ENCODE data around the gene CEP55. TPM values are rescaled to one million over a fixed set of nuclear protein-coding genes. Genes with fewer than 3 reads are reported as not detected.

CEP55 gene
- total RNA-seq, 2 experiments from 2014 or later = 44.6 to 45.0 TPM

DNA sequence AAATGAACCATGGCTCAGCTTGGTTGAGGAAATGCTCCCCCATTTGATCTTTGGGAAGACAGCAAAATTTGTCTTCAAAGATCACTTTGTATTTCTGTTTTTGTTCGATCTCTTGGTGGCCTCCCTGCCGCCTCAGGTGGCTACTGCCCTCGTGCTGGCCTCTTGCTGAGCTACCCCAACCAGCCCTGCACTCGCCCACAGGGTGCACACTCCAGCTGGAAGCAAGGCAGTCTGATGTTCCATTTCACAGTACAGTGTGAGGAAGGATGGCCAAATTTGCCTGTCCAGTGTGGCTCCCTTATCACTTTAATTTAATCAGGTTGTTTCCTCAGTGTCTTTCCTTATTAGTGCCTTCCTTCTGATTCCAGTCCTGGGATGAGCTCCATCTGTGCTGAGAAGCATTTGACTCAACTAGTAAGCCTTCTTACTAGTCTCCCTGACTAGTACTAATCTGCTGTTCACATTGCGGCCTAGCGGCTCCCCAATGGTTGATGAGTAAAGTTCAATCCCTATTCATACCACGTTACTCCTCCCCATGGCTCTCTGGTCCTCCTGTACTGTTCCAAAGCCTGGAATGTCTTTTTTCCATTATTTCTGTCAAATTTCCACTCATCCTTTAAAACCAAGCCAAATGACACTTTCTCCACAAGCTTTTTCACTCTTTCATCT is 22.5 kb upstream of the CEP55 start:
- DNase-seq (no peak), ATAC-seq (no peak)
- ChIA-PET POLR2A (interaction anchor here (1.2 kb wide), 1 partner anchor 8 kb away, joined by 4 read pairs; the partner anchor contains the start of gene MYOF), CTCF (interaction anchor here (1.3 to 21.5 kb wide), 3 partner anchors 9 to 95 kb away, joined by 4 to 595 read pairs (median 12); partner anchors contain the start of gene MYOF)
- Mint-ChIP-seq H3K4me3 (no peak overlapping the region), H3K4me1 (ENCODE audit: low read depth) (peaks cover 3% of the 10 kb centered on the region), H3K9me3 (no peaks in the 10 kb centered on the region), H3K27ac (no peak overlapping the region), H3K27me3 (no peaks in the 10 kb centered on the region), H3K36me3 (ENCODE audit: low read depth) (no peaks in the 10 kb centered on the region)
- intact Hi-C loops (cut with micrococcal nuclease) = no loop called here
- TF ChIP-seq, protein P1, sequence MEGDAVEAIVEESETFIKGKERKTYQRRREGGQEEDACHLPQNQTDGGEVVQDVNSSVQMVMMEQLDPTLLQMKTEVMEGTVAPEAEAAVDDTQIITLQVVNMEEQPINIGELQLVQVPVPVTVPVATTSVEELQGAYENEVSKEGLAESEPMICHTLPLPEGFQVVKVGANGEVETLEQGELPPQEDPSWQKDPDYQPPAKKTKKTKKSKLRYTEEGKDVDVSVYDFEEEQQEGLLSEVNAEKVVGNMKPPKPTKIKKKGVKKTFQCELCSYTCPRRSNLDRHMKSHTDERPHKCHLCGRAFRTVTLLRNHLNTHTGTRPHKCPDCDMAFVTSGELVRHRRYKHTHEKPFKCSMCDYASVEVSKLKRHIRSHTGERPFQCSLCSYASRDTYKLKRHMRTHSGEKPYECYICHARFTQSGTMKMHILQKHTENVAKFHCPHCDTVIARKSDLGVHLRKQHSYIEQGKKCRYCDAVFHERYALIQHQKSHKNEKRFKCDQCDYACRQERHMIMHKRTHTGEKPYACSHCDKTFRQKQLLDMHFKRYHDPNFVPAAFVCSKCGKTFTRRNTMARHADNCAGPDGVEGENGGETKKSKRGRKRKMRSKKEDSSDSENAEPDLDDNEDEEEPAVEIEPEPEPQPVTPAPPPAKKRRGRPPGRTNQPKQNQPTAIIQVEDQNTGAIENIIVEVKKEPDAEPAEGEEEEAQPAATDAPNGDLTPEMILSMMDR (IDR thresholded peaks at IDR 0.05) = no peak

- Mint-ChIP-seq H3K9me3 (no peaks in the 10 kb centered on the region), H3K27ac (no peak overlapping the region), H3K4me1 (ENCODE audit: low read depth) (peaks cover 3% of the 10 kb centered on the region), H3K27me3 (no peaks in the 10 kb centered on the region), H3K4me3 (no peak overlapping the region), H3K36me3 (ENCODE audit: low read depth) (no peaks in the 10 kb centered on the region)
- ChIA-PET CTCF (interaction anchor here (1.3 to 21.5 kb wide), 2 partner anchors 36 to 96 kb away, joined by 4 to 595 read pairs; no protein-coding TSS in a partner anchor), POLR2A (interaction anchor here (0.6 kb wide), 1 partner anchor 175 kb away, joined by 3 read pairs; no protein-coding TSS in a partner anchor)
- TF ChIP-seq, protein P1 (IDR thresholded peaks at IDR 0.05) = no peak
- no peak for ATAC-seq
- intact Hi-C loops (cut with micrococcal nuclease) = no loop called here
- DNase-seq = no peak
Observed at GRCh38 chr10:93475227-93475626, 21.2 kb upstream of the CEP55 start.

GRCh38 chr10:93475871-93476270 is 20.5 kb upstream of the CEP55 start:
- ATAC-seq (no peak), DNase-seq (no peak)
- no peaks in the 10 kb centered on the region for H3K9me3 Mint-ChIP-seq
- H3K36me3 Mint-ChIP-seq (ENCODE audit: low read depth) = no peaks in the 10 kb centered on the region
- H3K4me1 Mint-ChIP-seq (ENCODE audit: low read depth) = peaks cover 4% of the 10 kb centered on the region
- CTCF ChIA-PET = interaction anchor here (0.6 to 21.5 kb wide), 2 partner anchors 35 to 97 kb away, joined by 3 to 595 read pairs; no protein-coding TSS in a partner anchor
- POLR2A ChIA-PET = no interaction called here
- H3K27me3 Mint-ChIP-seq = peaks cover 2% of the 10 kb centered on the region
- intact Hi-C loops (cut with micrococcal nuclease) = no loop called here
- H3K27ac Mint-ChIP-seq = no peak overlapping the region
- H3K4me3 Mint-ChIP-seq = no peak overlapping the region
- TF ChIP-seq, protein P1 (IDR thresholded peaks at IDR 0.05) = no peak

GRCh38 chr10:93476756-93477155 is 19.7 kb upstream of the CEP55 start:
- ATAC-seq = no peak
- Mint-ChIP-seq H3K9me3 (no peaks in the 10 kb centered on the region), H3K36me3 (ENCODE audit: low read depth) (no peaks in the 10 kb centered on the region), H3K4me1 (ENCODE audit: low read depth) (peaks cover 10% of the 10 kb centered on the region), H3K27me3 (peaks cover 8% of the 10 kb centered on the region), H3K4me3 (no peak overlapping the region), H3K27ac (no peak overlapping the region)
- no peak for DNase-seq
- POLR2A ChIA-PET = no interaction called here
- intact Hi-C loops (cut with micrococcal nuclease) = no loop called here
- TF ChIP-seq, protein P1 (IDR thresholded peaks at IDR 0.05) = no peak
- CTCF ChIA-PET = interaction anchor here (21.5 kb wide), 1 partner anchor 98 kb away, joined by 595 read pairs; no protein-coding TSS in a partner anchor

DNA sequence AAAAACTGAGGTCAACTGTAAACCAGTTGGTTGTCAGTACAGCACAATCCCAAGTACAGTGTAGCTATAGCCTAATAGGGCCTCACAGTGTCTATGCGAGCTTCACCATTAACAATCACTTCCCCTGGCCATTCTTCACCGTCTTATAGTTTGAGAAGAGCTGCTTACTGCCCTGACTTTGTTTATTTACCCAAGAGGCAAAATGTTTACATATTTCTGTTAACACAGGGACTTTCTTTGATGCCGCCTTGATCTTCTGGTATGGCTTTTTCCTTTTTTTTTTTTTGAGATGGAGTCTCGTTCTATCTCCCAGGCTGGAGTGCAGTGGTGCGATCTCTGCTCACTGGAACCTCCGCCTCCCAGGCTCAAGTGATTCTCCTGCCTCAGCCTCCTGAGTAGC is 17.5 kb upstream of the CEP55 start:
- peaks cover 11% of the 10 kb centered on the region for H3K27me3 Mint-ChIP-seq
- no peaks in the 10 kb centered on the region for H3K36me3 Mint-ChIP-seq (ENCODE audit: low read depth)
- TF ChIP-seq, protein P1 (IDR thresholded peaks at IDR 0.05) = no peak
- DNase-seq = no peak
- ChIA-PET POLR2A (no interaction called here), CTCF (interaction anchor here (21.5 kb wide), 1 partner anchor 100 kb away, joined by 595 read pairs; no protein-coding TSS in a partner anchor)
- H3K27ac Mint-ChIP-seq = no peak overlapping the region
- H3K9me3 Mint-ChIP-seq = no peaks in the 10 kb centered on the region
- no peak for ATAC-seq
- H3K4me1 Mint-ChIP-seq (ENCODE audit: low read depth) = peaks cover 18% of the 10 kb centered on the region
- intact Hi-C loops (cut with micrococcal nuclease) = no loop called here
- H3K4me3 Mint-ChIP-seq = no peak overlapping the region
